ENCODE results near the gene DOK4. TPM values are rescaled to one million over a fixed set of nuclear protein-coding genes. Genes with fewer than 3 reads are reported as not detected.

DOK4 gene
- total RNA-seq, 2 experiments from 2014 or later, result 2.4 to 2.9 TPM

DNA sequence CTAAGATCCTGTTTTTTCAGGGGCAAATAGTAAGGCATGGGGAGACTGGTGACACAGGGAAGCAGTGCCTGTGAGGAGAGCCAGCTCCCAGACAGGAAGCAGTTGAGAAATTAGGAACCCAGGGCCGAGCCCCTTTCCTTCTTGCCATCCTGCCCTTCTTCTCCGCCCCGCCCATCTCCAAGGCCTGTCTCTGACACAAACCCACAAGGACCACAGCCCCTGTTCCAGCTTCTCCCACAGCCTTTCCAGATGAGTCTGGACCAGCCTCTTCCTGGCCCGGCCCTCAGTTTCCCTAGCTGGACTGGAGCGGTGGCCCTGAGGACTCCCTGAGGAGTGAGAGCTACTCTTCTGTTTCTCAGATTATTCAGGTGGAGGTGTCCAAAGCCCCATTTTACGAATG, 40.2 kb upstream of the DOK4 start:
- Mint-ChIP-seq H3K36me3 (ENCODE audit: low read depth) (peaks cover 10% of the 10 kb centered on the region), H3K9me3 (no peaks in the 10 kb centered on the region), H3K4me3 (no peak overlapping the region), H3K27me3 (no peaks in the 10 kb centered on the region), H3K27ac (no peak overlapping the region), H3K4me1 (ENCODE audit: low read depth) (peaks cover 23% of the 10 kb centered on the region)
- ChIA-PET CTCF (interaction anchor here (1.0 kb wide), 1 partner anchor 10 kb away, joined by 4 read pairs; the partner anchor contains the start of gene CCDC102A), POLR2A (no interaction called here)
- DNase-seq (no peak), ATAC-seq (ENCODE audit: poor library complexity) (no peak)
- Histone ChIP-seq H3K9me3 (ENCODE audit: control insufficient read depth in 1 of 2, insufficient read depth in 1 of 2, low read length in 2 of 2) (no peaks in the 10 kb centered on the region), H3K4me3 (ENCODE audit: low read length) (no peak overlapping the region), H3K27ac (ENCODE audit: low read depth in 1 of 2, low read length in 2 of 2) (no peak overlapping the region), H3K27me3 (ENCODE audit: control insufficient read depth in 1 of 2, insufficient read depth in 2 of 2, low read length in 2 of 2) (no peaks in the 10 kb centered on the region), H3K36me3 (ENCODE audit: insufficient read depth, low read length) (peaks cover 5% of the 10 kb centered on the region), H3K4me1 (ENCODE audit: insufficient read depth, low read length) (peaks cover 28% of the 10 kb centered on the region)
- no peak for TF ChIP-seq CTCF (IDR thresholded peaks at IDR 0.05)
- intact Hi-C loops (cut with DNase I, micrococcal nuclease), result no loop called here

DNA sequence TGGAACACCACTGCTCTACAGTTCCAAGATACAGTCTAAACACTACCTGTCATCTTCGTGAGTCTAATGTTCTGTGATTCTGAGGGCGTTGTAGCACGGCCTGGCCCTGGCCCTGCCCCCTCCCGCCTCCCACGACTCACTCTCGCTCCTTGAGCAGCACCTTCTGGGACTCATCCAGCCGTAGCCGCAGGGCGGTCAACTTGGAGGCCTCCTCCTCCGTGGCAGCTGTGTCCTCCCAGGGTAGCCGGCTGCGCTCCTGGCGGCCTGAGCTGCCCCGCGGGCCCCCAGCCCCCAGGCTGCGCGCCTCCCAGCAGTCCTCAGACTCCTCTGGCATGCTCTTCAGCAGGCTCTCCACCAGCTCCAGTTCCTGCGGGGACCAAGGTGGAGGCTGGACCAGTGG, 39.5 kb upstream of the DOK4 start:
- H3K9me3 ChIP-seq (ENCODE audit: control insufficient read depth in 1 of 2, insufficient read depth in 1 of 2, low read length in 2 of 2), result no peaks in the 10 kb centered on the region
- no peak overlapping the region for H3K27ac ChIP-seq (ENCODE audit: low read depth in 1 of 2, low read length in 2 of 2)
- peaks cover 5% of the 10 kb centered on the region for H3K36me3 ChIP-seq (ENCODE audit: insufficient read depth, low read length)
- TF ChIP-seq CTCF (IDR thresholded peaks at IDR 0.05), result no peak
- Mint-ChIP-seq H3K27ac (no peak overlapping the region), H3K36me3 (ENCODE audit: low read depth) (peaks cover 10% of the 10 kb centered on the region), H3K9me3 (no peaks in the 10 kb centered on the region), H3K27me3 (no peaks in the 10 kb centered on the region), H3K4me1 (ENCODE audit: low read depth) (peaks cover 15% of the 10 kb centered on the region), H3K4me3 (no peak overlapping the region)
- ChIA-PET POLR2A (no interaction called here), CTCF (interaction anchor here (1.0 kb wide), 1 partner anchor 11 kb away, joined by 4 read pairs; the partner anchor contains the start of gene CCDC102A)
- no peak overlapping the region for H3K4me3 ChIP-seq (ENCODE audit: low read length)
- ATAC-seq (ENCODE audit: poor library complexity), result no peak
- H3K27me3 ChIP-seq (ENCODE audit: control insufficient read depth in 1 of 2, insufficient read depth in 2 of 2, low read length in 2 of 2), result no peaks in the 10 kb centered on the region
- intact Hi-C loops (cut with DNase I, micrococcal nuclease), result no loop called here
- peaks cover 20% of the 10 kb centered on the region for H3K4me1 ChIP-seq (ENCODE audit: insufficient read depth, low read length)
- DNase-seq, result no peak

GRCh38 chr16:57522960-57523359, 36.7 kb upstream of the DOK4 start:
- ChIA-PET POLR2A (interaction anchor here (0.8 to 0.9 kb wide), 2 partner anchors 15 to 61 kb away, joined by 3 to 4 read pairs; partner anchors contain the start of gene POLR2C), CTCF (no interaction called here)
- Histone ChIP-seq H3K9me3 (ENCODE audit: control insufficient read depth in 1 of 2, insufficient read depth in 1 of 2, low read length in 2 of 2) (no peaks in the 10 kb centered on the region), H3K27me3 (ENCODE audit: control insufficient read depth in 1 of 2, insufficient read depth in 2 of 2, low read length in 2 of 2) (no peaks in the 10 kb centered on the region), H3K4me3 (ENCODE audit: low read length) (no peak overlapping the region), H3K27ac (ENCODE audit: low read depth in 1 of 2, low read length in 2 of 2) (no peak overlapping the region), H3K36me3 (ENCODE audit: insufficient read depth, low read length) (peaks cover 12% of the 10 kb centered on the region), H3K4me1 (ENCODE audit: insufficient read depth, low read length) (peaks cover 8% of the 10 kb centered on the region)
- TF ChIP-seq CTCF (IDR thresholded peaks at IDR 0.05), result no peak
- peaks cover 5% of the 10 kb centered on the region for H3K4me1 Mint-ChIP-seq (ENCODE audit: low read depth)
- no peak overlapping the region for H3K4me3 Mint-ChIP-seq
- no peak for ATAC-seq (ENCODE audit: poor library complexity)
- H3K27ac Mint-ChIP-seq, result no peak overlapping the region
- no peaks in the 10 kb centered on the region for H3K9me3 Mint-ChIP-seq
- peaks cover 4% of the 10 kb centered on the region for H3K36me3 Mint-ChIP-seq (ENCODE audit: low read depth)
- no peak for DNase-seq
- H3K27me3 Mint-ChIP-seq, result no peaks in the 10 kb centered on the region
- intact Hi-C loops (cut with DNase I, micrococcal nuclease), result loop anchor here in 1 of 2 experiments (2.0 kb wide), 1 partner anchor 18 kb away; no protein-coding TSS in a partner anchor

Measured in CD4-positive, alpha-beta T cell (primary cell).